IPS-NIHi11 (cell line): ENCODE results near the gene PRSS27.
"Not testable (repeated sequence)": the region's sequence is repeated elsewhere in the genome, so short reads cannot be mapped to it uniquely, and the experiment has no call there.

Experiments used
- DNase-seq: peaks from one replicate; pipeline ENCODE4 v3.0.0; 2012; ENCODE audit warnings: mixed read lengths, low spot score

PRSS27 gene

GRCh38 chr16:2696601-2697250 is 23.3 kb downstream of the PRSS27 start:
- DNase-seq: not testable (repeated sequence)

GRCh38 chr16:2692948-2693651 is 26.9 kb downstream of the PRSS27 start:
- peak; percentile 81 for DNase-seq

- peak; percentile 22 for DNase-seq
These were observed 27.6 kb downstream of the PRSS27 start for GRCh38 chr16:2692251-2692947.

- DNase-seq: peak; percentile 4
These were observed 28.4 kb downstream of the PRSS27 start for GRCh38 chr16:2691491-2692248.

- no peak for DNase-seq
These were observed 29.2 kb downstream of the PRSS27 start for GRCh38 chr16:2690852-2691251.

GRCh38 chr16:2689968-2690801 is 29.8 kb downstream of the PRSS27 start:
- DNase-seq: no peak

- not testable (repeated sequence) for DNase-seq
These were observed 30.6 kb downstream of the PRSS27 start for GRCh38 chr16:2689422-2689821.

- DNase-seq: no peak
These were observed 32.3 kb downstream of the PRSS27 start for GRCh38 chr16:2687531-2688308.

GRCh38 chr16:2686912-2687507 is 33.0 kb downstream of the PRSS27 start:
- no peak for DNase-seq

GRCh38 chr16:2686075-2686474 is 33.9 kb downstream of the PRSS27 start:
- not testable (repeated sequence) for DNase-seq

- not testable (repeated sequence) for DNase-seq
These were observed 37.0 kb downstream of the PRSS27 start for GRCh38 chr16:2683041-2683440.

- DNase-seq: peak; percentile 99
These were observed 37.6 kb downstream of the PRSS27 start, which contains the start of gene KCTD5 for GRCh38 chr16:2682209-2683021. TSS of gene KCTD5 (plus strand) at chr16:2682523. CDS start at chr16:2682549, 26 bp downstream.

- DNase-seq: not testable (repeated sequence)
These were observed 39.7 kb downstream of the PRSS27 start for GRCh38 chr16:2680360-2680759.

- not testable (repeated sequence) for DNase-seq
These were observed 40.1 kb downstream of the PRSS27 start for GRCh38 chr16:2679902-2680301.

GRCh38 chr16:2678206-2678965 is 41.6 kb downstream of the PRSS27 start:
- not testable (repeated sequence) for DNase-seq

GRCh38 chr16:2676937-2677336 is 43.1 kb downstream of the PRSS27 start:
- DNase-seq: not testable (repeated sequence)

GRCh38 chr16:2675714-2676113 is 44.3 kb downstream of the PRSS27 start:
- DNase-seq: no peak

- DNase-seq: no peak
These were observed 45.0 kb downstream of the PRSS27 start for GRCh38 chr16:2675021-2675420.
